GM19023 (cell line): ENCODE data around the gene SLC30A1.
A peak's percentile ranks its signal among the peaks of the same experiment; 100 is the strongest.
"Not testable (repeated sequence)": the region's sequence is repeated elsewhere in the genome, so short reads cannot be mapped to it uniquely, and the experiment has no call there.

Experiments
- ATAC-seq: cut with Tn5 transposase; IDR thresholded peaks from one replicate; pipeline ENCODE4 v1.9.1; 2021; ENCODE audit warnings: mild to moderate bottlenecking, moderate library complexity; ENCODE audit not compliant: unreplicated experiment

SLC30A1 gene

DNA sequence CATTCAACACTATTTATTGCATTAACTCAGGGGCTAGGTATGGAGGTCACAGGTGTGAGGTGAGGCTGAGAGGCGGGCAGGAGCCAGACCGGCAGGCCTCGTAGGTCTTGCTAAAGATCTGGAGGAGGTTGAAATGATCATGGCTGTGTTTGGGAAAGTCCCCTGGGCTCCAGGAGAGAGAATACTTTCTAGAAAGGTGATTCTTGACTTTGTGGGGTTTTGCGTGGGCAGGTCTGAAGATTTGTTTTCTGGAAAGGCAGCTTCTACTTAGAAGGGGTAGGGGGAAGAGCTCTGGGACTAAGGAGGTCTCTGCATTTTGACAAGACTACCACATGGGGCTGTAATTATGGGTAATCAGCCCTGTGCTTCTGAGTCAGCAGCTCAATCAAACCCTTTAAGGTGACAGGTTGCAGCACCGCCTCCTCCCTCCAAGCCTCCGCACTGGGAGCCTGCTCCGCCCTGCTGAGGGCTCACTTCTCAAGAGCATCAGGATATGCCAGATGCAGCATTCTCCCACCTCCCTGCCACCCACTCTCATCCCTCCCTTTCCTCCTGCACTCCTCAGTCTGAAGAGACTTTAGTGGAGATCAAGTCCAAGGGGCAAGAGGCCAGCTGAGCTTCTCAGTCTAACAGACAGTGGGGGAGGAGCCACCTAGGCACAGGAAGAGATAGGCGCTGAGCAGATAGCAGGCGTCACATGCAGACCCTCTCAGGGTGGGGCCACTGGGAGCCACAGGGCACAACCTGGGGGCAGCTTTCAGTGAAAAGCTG lies 30.5 kb downstream of the SLC30A1 start:
- no peak for ATAC-seq

DNA sequence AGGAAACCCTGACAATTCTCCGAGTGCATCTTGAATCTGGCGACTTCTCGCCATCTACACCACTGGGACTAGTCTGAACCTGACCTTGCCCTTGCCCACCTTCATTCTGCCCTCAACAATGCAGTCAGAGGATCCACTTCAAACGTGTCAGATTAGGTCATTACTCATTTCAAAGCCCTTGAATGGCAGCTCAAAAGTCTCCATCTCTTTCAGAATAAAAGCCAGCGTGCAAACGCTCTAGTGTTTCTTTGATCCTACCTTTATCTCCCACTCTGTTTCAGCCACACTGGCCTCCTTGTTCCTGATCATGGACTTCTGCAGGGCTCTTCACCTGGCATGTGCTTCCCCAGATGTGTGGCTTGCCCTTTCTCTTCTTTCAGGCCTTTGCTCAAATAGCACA lies 31.3 kb downstream of the SLC30A1 start:
- no peak for ATAC-seq

DNA sequence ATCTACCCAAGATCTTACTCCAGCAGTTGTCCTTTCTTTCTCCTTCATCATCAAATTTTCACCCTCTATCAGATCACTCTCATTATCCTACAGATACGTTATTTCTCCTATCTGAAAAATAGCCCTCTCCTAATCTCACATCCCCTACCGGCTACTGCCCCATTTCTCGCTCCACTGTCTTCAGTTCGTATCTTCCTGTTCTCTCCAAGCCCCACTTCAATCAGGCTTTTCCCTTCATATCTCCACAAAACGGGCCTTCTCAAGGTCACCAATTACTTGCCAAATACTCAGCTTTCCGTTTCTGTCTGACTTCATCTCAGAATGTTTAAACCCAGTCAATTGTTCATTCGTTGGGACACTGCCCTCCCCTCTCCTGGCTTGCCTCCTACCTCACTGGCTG lies 32.4 kb downstream of the SLC30A1 start:
- ATAC-seq = no peak

DNA sequence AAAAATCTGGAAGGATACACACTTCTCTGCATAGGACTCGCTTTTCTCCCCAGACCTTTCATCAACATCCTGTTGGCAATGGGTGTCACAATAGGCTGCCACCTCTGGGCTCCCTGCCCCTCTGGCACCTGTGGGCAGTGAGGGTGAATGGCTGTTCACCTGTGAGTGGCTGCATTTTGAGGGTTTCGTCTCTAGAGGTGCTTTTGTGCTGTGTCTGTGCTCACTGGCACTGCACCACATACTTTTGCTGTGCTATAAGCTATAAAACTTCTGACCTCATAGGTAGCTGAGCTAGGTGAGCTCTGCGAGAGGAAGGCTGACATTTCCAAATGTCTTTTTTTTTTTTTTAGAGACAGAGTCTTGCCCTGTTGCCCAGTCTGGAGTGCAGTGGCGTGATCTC lies 35.9 kb downstream of the SLC30A1 start:
- no peak for ATAC-seq

DNA sequence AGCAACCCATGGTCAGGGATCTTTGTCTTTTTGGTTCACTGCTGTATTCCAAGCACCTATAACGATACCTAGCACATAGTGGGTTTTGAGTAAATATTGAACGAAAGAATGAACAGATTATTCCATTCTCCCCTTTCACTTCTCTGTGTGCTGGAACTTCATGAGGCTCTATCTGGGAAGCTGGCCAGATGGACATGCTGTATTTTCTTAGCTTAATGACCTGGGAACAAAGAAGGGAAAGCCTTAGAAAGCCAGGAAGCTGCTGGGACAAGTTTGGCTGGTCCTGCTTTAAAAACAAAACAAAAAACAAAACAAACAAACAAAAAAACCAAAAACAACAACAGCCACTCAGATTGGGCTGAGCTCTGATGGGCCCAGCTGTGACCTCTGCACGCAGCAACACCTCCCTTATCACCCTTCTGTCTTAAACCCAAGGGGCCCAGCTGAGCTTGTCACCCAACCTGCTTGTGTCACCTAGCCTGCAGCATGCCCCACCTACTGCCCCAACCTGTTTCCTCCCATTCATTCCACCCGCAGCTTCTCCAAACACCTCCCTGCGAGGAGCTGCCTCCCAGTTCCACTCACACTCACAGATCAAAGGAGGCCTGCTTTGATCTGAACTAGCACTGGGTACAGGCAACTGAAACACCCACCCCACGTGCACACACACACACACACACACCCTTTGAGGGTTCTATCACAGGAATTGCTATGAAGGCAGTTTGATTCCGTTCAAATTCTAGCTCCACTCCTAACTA lies 37.1 kb downstream of the SLC30A1 start:
- no peak for ATAC-seq

DNA sequence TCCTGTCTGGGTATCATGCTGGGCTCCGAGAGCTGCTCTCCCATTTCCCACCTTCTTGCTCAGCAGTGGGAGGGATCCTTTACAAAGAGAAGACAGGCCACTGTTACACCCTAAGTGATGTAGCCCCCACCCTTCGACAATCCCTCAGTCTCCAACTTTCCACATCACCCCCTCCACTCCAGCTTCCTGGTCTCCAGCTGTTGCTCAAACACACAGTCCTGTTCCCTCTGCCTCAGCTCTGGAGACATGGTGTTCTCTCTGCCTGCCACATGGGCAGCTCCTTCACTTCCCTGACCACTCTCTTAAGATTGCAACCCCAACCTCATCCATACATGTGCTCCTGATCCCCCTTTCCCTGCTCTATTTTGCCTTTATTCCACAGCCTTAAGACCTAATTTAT lies 37.7 kb downstream of the SLC30A1 start:
- ATAC-seq = no peak

DNA sequence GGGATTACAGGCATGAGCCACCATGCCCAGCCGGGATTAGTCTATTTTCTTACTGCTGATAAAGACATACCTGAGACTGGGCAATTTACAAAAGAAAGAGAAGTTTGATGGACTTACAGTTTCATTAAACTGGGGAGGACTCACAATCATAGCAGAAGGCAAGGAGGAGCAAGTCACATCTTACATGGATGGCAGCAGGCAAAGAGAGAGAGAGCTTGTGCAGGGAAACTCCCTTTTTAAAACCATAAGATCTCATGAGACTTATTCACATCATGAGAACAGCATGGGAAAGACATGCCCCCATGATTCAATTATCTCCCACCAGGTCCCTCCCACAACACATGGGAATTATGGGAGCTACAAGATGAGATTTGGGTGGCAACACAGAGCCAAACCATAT lies 38.1 kb downstream of the SLC30A1 start:
- not testable (repeated sequence) for ATAC-seq

DNA sequence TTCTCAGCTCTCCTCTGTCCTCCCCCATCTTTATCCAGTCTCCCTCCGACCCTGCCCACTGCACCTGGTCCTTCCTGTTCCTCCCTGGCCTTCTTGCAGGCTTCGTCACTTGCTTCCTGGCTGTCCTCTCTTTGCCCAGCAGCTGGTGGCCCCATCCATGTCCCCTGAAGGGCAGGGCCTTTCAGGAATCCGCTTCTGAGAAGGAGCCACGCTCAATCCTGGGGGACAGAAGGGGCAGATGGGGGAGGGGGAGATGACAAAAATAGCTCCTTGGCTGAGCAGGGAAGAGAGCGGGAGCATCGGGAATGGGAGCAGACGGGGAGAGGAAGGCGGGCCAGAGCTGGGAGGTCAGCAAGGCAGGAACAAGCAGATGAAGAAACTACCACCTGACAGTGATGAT lies 40.7 kb downstream of the SLC30A1 start:
- ATAC-seq = no peak

DNA sequence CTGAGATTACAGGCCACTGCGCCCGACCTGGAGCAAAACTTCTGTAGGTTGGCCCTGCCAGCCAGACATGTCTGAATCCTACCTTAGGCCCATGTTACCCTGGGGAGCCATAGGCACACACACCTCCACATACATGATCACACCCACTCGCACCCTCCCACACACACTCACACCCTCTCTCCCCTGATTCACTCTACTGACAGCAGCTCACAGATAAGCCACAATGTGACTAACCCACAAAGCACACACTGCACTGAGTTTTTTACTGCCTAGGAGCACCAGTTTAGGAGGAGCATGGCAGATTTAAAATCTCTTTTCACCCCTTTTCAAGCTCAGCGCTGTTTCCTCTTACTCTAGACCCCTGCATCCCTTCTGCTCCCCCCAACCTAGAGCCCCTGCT lies 41.7 kb downstream of the SLC30A1 start:
- ATAC-seq = no peak

DNA sequence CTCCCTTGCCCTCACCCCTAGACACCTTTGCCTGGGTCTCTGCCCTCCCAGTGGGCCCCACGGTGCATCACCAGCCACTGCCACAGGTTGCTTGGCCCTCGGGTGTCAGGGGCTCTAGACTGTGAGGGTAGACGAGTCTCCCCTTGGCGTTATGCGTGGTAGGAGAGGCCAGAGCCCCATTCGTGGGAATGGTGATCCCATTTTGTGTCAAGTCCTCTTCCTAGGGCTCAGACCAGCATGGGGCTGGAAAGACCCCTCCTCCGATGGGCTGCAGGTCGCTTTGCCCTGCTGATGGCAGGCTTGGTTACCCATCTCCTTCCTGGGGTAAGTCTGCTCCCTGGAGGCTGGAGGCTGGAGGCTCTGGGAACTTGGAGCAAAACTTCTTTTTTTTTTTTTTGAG lies 42.4 kb downstream of the SLC30A1 start:
- ATAC-seq = no peak

DNA sequence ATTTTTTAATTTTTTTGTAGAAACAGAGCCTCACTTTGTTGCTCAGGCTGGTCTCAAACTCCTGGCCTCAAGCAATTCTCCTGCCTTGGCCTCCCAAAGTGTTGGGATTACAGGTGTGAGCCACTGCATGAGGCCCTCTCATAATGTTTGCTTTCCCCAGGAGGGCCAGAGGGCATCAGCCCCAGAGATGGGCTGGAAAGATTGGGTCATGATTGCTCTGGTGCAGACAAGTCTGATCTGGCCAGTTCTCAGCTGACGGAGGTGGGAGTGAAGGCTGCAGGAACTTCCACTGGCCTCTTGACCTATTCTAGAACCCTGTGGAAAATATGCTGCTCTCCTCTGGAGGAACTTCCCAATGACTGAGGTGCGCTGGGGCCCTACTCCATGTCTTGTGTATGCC lies 43.6 kb downstream of the SLC30A1 start:
- ATAC-seq = no peak

DNA sequence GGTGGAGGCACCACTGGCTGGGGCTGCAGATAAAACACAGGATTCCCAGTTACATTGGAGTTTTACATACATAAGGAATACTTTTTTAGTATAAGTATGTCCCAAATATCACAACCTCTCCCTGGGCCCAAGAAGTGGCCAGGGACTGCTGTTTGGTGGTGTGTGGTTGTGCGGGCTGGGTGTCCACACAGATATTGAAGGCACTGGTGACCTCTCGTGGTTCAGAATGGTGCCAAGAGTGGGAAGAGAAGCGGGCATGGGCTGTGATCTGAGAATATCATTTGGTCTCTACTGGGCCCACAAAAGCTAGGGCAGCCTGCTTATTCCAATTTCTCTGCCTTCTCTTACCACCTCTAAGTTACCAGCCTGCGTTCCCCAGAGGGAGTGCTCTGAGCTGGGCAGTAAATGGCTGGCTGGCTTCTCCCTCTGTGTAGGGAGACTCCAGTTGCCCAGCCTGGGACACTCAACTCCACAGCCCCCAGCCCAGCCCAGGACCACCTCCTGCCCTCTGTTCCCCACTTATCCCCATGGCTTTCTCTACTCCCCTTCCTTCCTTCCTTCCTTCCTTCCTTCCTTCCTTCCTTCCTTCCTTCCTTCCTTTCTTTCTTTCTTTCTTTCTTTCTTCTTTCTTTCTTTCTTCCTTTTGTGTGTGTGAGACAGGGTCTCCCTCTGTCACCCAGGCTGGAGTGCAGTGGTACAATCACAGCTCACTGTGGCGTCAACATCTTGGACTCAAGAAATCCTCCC lies 44.2 kb downstream of the SLC30A1 start:
- ATAC-seq = no peak

DNA sequence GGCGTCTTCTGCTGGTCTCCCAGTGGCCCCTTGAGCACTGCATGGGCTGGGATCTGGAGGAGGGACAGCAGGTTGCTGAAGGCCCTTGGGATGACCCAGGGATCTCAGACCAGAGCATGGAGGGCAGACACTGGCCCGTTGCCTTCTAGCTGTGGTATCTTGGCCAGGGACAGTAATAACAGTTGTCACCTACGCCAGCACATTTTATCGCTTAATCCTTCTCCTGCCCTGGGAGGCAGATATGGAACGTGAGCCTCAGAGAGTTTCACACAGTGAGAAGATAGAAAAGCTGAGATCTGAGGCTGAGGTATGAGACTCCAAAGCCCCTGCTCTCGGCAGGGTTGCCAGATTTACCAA lies 46.9 kb downstream of the SLC30A1 start:
- ATAC-seq = no peak

DNA sequence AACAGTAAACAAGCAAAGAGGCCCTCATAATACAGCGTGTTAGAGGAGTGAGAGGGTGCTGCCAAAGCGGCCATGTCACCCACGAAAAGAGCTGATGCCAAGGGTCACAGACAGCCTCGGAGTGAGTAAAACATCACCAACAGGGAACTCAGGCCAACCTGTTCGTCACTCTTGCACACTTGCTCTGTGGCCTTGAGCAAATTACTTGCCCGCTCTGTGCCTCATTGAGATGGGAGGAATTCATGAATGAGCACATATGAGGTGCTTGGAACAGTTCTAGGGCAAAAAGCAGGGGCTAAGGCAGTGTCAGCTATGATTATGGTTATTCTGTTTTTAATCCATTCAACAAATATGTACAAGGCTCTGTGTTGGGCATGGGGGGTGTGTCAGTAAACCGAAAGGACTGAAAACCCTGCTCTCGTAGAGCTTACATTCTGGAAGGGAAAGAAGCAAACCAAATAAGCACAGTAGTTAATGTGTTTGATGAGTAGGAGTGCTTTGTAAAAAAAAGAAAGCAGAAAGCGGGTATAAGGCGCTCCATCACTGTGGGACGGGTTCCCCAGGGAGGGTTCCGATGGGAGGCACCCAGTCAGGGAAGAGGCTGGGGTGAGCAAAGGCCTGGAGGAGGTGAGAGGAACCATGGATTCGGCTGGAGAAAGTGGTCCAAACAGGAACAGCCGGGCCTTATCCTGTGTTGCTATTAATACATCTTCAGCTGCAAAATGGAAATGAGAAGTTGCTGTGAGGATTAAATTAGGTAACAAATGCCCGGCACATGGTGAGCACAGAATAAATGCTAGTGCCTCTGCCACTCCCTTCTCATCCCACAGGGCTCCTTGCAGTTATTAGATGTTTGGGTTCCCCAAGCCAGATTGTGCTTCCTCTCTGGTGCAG lies 47.5 kb downstream of the SLC30A1 start:
- no peak for ATAC-seq

DNA sequence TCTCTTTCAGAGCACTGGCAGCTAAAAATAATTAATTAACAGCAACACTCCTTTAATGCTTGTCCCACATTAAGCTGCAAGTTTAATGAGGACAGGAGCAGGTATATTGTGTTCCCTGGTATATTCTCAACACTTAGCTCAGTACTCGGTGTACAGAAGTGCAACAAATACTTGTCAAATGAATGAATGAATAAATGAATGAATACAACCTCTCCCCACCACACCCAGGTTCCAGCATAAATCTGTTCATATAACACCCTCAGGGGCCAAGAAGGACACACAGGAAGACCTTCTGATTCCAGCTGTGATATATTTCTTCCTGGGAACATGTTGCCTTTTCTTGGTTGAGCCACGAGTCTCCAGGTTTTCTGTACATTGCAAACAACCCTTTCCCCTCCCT lies 48.9 kb downstream of the SLC30A1 start:
- no peak for ATAC-seq

DNA sequence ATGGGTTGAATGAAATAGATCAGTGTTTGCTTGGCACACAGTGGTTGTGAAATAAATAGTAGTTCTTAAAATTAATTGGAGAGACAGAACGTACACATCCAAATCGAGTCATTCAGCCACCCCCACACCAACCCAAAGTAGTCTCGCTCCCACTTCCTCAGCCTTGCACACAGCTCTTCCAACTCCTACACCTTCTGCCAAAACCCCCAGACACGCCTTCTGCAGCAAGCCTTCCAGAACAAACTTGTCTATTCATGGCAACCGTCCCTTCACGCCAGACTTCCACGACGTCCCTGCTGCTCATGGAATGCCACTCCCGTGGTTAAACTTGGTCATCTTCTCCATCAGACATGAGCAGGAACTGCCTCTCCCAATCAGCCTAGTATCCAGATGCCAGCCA lies 49.5 kb downstream of the SLC30A1 start:
- ATAC-seq = no peak

DNA sequence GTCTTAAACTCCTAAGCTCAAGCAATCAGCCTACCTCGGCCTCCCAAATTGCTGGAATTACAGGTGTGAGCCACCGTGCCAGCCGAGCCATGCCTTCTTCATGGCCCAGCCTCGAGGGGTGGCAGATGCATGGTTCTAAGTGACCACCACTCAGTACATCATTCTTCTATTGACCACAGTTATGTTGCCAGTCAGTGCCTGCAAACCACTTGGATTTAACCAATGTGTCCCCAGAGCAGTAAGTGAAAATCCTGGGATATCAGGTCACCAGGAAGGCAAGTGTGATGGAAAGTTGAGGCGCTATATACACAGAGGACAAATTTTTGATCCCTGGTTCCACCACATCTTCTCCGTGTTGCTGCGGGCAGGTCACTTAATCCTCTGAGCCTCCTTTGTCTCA lies 50.0 kb downstream of the SLC30A1 start:
- ATAC-seq = no peak

DNA sequence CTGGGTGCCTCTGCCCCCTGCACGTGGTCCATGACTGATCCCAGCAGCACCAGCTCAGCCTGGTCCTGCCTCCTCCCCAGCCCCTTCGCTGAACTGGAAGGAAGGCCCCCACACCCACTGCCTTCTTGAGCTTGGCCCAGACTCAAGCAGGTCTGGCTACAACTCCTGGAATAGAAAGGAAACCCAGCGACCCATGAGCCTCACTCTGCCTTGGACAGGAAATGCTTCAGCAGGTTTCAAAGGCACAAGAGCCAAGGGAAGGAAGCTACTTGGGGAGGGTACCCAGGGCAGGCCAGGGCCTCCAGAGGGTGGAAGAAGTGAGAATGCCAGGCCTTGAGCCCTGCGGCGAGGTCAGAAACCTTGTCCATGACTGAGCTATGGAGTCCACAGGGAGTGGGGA lies 51.1 kb downstream of the SLC30A1 start:
- ATAC-seq = no peak

DNA sequence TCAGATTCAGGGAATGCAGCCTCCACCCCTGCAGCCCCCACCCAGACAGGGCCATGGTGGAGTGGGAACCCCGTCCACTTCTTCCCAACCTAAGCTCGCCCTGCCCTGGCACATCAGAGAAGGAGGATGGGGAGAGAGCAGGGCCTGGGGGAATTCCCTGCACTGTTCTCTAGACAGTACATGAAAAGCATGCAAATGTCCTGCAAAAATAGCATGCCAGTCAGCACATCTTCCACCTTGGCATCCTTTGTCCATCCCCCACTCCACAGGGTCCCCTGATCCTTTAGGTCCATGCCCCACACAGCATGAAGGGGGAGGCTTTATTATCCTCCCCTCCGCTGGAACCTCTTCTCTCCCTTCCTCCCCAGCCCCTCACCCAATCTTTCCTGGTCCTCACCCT lies 52.0 kb downstream of the SLC30A1 start:
- peak; percentile 73 for ATAC-seq

DNA sequence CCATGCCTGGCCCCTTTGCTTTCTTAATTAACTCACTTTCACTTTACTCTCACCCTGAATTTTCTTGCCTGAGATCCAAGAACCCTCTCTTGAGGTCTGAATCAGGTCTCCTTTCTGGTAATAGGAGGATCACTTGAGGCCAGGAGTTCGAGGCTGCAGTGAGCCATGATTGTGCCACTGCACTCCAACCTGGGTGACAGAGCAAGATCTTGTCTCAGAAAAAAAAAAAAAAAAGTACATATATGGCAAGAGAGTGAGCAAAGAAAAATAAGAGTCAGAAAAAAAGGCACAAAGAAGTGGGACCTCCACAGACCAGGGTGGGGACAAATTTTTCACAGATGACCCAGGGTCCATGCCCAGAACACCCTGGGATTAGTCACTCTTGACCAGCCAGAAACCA lies 52.9 kb downstream of the SLC30A1 start:
- no peak for ATAC-seq

DNA sequence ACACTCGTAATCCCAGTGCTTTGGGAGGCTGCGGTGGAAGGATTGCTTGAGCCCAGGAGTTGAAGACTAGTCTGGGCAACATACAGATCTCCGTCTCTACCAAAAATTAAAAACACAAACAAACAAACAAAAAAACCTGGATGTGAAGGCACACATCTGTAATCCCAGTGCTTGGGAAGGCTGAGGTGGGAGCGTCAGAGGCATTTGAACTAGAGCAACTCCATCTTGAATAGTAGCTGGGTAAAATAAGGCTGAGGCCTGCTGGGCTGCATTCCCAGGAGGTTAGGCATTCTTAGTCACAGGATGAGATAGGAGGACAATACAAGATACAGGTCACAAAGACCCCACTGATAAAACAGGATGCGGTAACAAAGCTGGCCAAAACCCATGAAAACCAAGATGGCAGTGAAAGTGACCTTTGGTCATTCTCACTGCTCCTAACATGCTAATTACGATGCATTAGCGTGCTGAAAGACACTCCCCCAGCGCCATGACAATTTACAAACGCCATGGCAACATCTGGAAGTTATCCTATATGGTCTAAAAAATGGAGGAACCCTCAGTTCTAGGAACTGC lies 53.8 kb downstream of the SLC30A1 start:
- ATAC-seq = no peak
